ENCODE results near the gene TEFM.
"Not testable (repeated sequence)": the region's sequence is repeated elsewhere in the genome, so short reads cannot be mapped to it uniquely, and the experiment has no call there.

TEFM gene

GRCh38 chr17:30928584-30928983 is 22.5 kb upstream of the TEFM start:
- ATAC-seq (no peak), DNase-seq (ENCODE audit: low spot score in 2 of 2) (no peak)
- no peak overlapping the region for H3K4me3 Mint-ChIP-seq

GRCh38 chr17:30927756-30928155 is 21.7 kb upstream of the TEFM start:
- no peak for ATAC-seq
- H3K4me1 Mint-ChIP-seq = peaks cover 3% of the 10 kb centered on the region
- H3K4me3 Mint-ChIP-seq = no peak overlapping the region
- no peak overlapping the region for H3K27ac Mint-ChIP-seq
- H3K36me3 Mint-ChIP-seq = no peaks in the 10 kb centered on the region
- no peak for DNase-seq (ENCODE audit: low spot score in 2 of 2)
- H3K9me3 Mint-ChIP-seq = no peaks in the 10 kb centered on the region

More at GRCh38 chr17:30928584-30928983, 22.5 kb upstream of the TEFM start:
- H3K9me3 Mint-ChIP-seq = no peaks in the 10 kb centered on the region
- no peaks in the 10 kb centered on the region for H3K36me3 Mint-ChIP-seq
- H3K4me1 Mint-ChIP-seq = no peaks in the 10 kb centered on the region
- H3K27ac Mint-ChIP-seq = no peak overlapping the region

GRCh38 chr17:30926516-30926915 is 20.5 kb upstream of the TEFM start:
- H3K4me3 Mint-ChIP-seq = no peak overlapping the region
- DNase-seq (ENCODE audit: low spot score in 2 of 2) = no peak
- peak; percentile 56 for ATAC-seq
- H3K9me3 Mint-ChIP-seq = no peaks in the 10 kb centered on the region
- peaks cover 9% of the 10 kb centered on the region for H3K4me1 Mint-ChIP-seq
- no peaks in the 10 kb centered on the region for H3K36me3 Mint-ChIP-seq
- H3K27ac Mint-ChIP-seq = no peak overlapping the region

- no peak for DNase-seq (ENCODE audit: low spot score in 2 of 2)
- H3K4me1 Mint-ChIP-seq = peaks cover 9% of the 10 kb centered on the region
- H3K27ac Mint-ChIP-seq = no peak overlapping the region
- H3K4me3 Mint-ChIP-seq = no peak overlapping the region
- no peaks in the 10 kb centered on the region for H3K36me3 Mint-ChIP-seq
- ATAC-seq = no peak
- no peaks in the 10 kb centered on the region for H3K9me3 Mint-ChIP-seq
These were observed 18.3 kb upstream of the TEFM start for GRCh38 chr17:30924341-30924740.

GRCh38 chr17:30922235-30923030 is 16.4 kb upstream of the TEFM start:
- ATAC-seq = peak; percentile 27
- Mint-ChIP-seq H3K36me3 (no peaks in the 10 kb centered on the region), H3K27ac (no peak overlapping the region), H3K4me3 (peak overlapping the region; percentile 68), H3K4me1 (peaks cover 9% of the 10 kb centered on the region), H3K9me3 (no peaks in the 10 kb centered on the region)
- DNase-seq (ENCODE audit: low spot score in 2 of 2) = peak in 1 of 2 donors; percentile 52

GRCh38 chr17:30921544-30922196 is 15.6 kb upstream of the TEFM start, which contains the start of gene ADAP2:
Gene ADAP2, plus strand, starts transcription at chr17:30921945. Its CDS starts 70 bp downstream, at chr17:30922015.
- no peak for DNase-seq (ENCODE audit: low spot score in 2 of 2)
- H3K27ac Mint-ChIP-seq = no peak within 1 kb of the TSS

GRCh38 chr17:30920683-30921543 is 14.9 kb upstream of the TEFM start:
- Mint-ChIP-seq H3K27ac (no peak overlapping the region), H3K4me1 (peaks cover 9% of the 10 kb centered on the region), H3K36me3 (no peaks in the 10 kb centered on the region), H3K4me3 (peak overlapping the region; percentile 68), H3K9me3 (no peaks in the 10 kb centered on the region)
- ATAC-seq (no peak), DNase-seq (ENCODE audit: low spot score in 2 of 2) (no peak)

More at GRCh38 chr17:30921544-30922196, 15.6 kb upstream of the TEFM start, which contains the start of gene ADAP2:
- peak; percentile 45 for ATAC-seq
- H3K4me1 Mint-ChIP-seq = peaks cover 9% of the 10 kb centered on the region
- H3K4me3 Mint-ChIP-seq = peak within 1 kb of the TSS; percentile 68
- no peaks in the 10 kb centered on the region for H3K9me3 Mint-ChIP-seq
- no peaks in the 10 kb centered on the region for H3K36me3 Mint-ChIP-seq

GRCh38 chr17:30920282-30920681 is 14.2 kb upstream of the TEFM start:
- no peaks in the 10 kb centered on the region for H3K9me3 Mint-ChIP-seq
- no peaks in the 10 kb centered on the region for H3K36me3 Mint-ChIP-seq
- no peak for ATAC-seq
- H3K4me3 Mint-ChIP-seq = no peak overlapping the region
- peaks cover 9% of the 10 kb centered on the region for H3K4me1 Mint-ChIP-seq
- no peak for DNase-seq (ENCODE audit: low spot score in 2 of 2)
- no peak overlapping the region for H3K27ac Mint-ChIP-seq

- Mint-ChIP-seq H3K4me1 (no peaks in the 10 kb centered on the region), H3K27ac (no peak overlapping the region), H3K36me3 (no peaks in the 10 kb centered on the region), H3K4me3 (no peak overlapping the region), H3K9me3 (no peaks in the 10 kb centered on the region)
- ATAC-seq (no peak), DNase-seq (ENCODE audit: low spot score in 2 of 2) (no peak)
These were observed 11.0 kb upstream of the TEFM start for GRCh38 chr17:30917050-30917449.

GRCh38 chr17:30915833-30916611 is 10.0 kb upstream of the TEFM start:
- no peaks in the 10 kb centered on the region for H3K36me3 Mint-ChIP-seq
- ATAC-seq (no peak), DNase-seq (ENCODE audit: low spot score in 2 of 2) (no peak)
- H3K4me3 Mint-ChIP-seq = no peak overlapping the region
- no peak overlapping the region for H3K27ac Mint-ChIP-seq
- H3K4me1 Mint-ChIP-seq = no peaks in the 10 kb centered on the region
- H3K9me3 Mint-ChIP-seq = no peaks in the 10 kb centered on the region

- Mint-ChIP-seq H3K27ac (no peak overlapping the region), H3K9me3 (no peaks in the 10 kb centered on the region), H3K36me3 (no peaks in the 10 kb centered on the region), H3K4me3 (no peak overlapping the region), H3K4me1 (no peaks in the 10 kb centered on the region)
- ATAC-seq (no peak), DNase-seq (ENCODE audit: low spot score in 2 of 2) (no peak)
These were observed 7.9 kb upstream of the TEFM start for GRCh38 chr17:30913955-30914354.

- not testable (repeated sequence) for H3K4me3 Mint-ChIP-seq; H3K36me3 Mint-ChIP-seq; H3K9me3 Mint-ChIP-seq; ATAC-seq; DNase-seq (ENCODE audit: low spot score in 2 of 2); H3K27ac Mint-ChIP-seq
- peaks cover 21% of the 10 kb centered on the region for H3K4me1 Mint-ChIP-seq
These were observed 4.1 kb upstream of the TEFM start for GRCh38 chr17:30910151-30910550.

- peaks cover 5% of the 10 kb centered on the region for H3K36me3 Mint-ChIP-seq
- ATAC-seq (no peak), DNase-seq (ENCODE audit: low spot score in 2 of 2) (no peak)
- no peaks in the 10 kb centered on the region for H3K9me3 Mint-ChIP-seq
- H3K27ac Mint-ChIP-seq = no peak overlapping the region
- no peak overlapping the region for H3K4me3 Mint-ChIP-seq
- H3K4me1 Mint-ChIP-seq = peaks cover 22% of the 10 kb centered on the region
These were observed 2.8 kb upstream of the TEFM start for GRCh38 chr17:30908717-30909420.

- peak; percentile 60 for ATAC-seq
- Mint-ChIP-seq H3K27ac (peak overlapping the region; percentile 96), H3K4me1 (peaks cover 38% of the 10 kb centered on the region), H3K4me3 (peak overlapping the region; percentile 91), H3K9me3 (no peaks in the 10 kb centered on the region), H3K36me3 (peaks cover 37% of the 10 kb centered on the region)
- DNase-seq (ENCODE audit: low spot score in 2 of 2) = no peak
These were observed 317 bp downstream of the TEFM start for GRCh38 chr17:30905742-30906100.

All from stimulated activated effector memory CD8-positive, alpha-beta T cell treated with anti-CD3 and anti-CD28 coated beads, Interleukin-12 subunit alpha, Interleukin-12 subunit beta, amount 100 ng/mL, for 72 hours (primary cell).